ENCODE measurements around the gene POLG2.
A peak's percentile ranks its signal among the peaks of the same experiment; 100 is the strongest.
"Not testable (repeated sequence)": the region's sequence is repeated elsewhere in the genome, so short reads cannot be mapped to it uniquely, and the experiment has no call there.

The POLG2 gene

GRCh38 chr17:64506576-64507412, 9.9 kb upstream of the POLG2 start, which contains the start of gene CEP95:
Gene CEP95, plus strand, starts transcription at chr17:64506977. Its CDS starts 121 bp downstream, at chr17:64507098.
- peak; percentile 97 for DNase-seq (ENCODE audit: low read depth)
- H3K4me3 ChIP-seq (ENCODE audit: low read depth, low read length): peak within 1 kb of the TSS; percentile 99

GRCh38 chr17:64506201-64506575, 9.3 kb upstream of the POLG2 start, which contains the start of gene DDX5:
Gene DDX5, minus strand, starts transcription at chr17:64506289. Its CDS starts 170 bp downstream, at chr17:64506119.
- peak; percentile 87 for DNase-seq (ENCODE audit: low read depth)
- peak within 1 kb of the TSS; percentile 99 for H3K4me3 ChIP-seq (ENCODE audit: low read depth, low read length)

GRCh38 chr17:64505340-64506200, 8.7 kb upstream of the POLG2 start:
- peak overlapping the region; percentile 99 for H3K4me3 ChIP-seq (ENCODE audit: low read depth, low read length)
- peak; percentile 69 for DNase-seq (ENCODE audit: low read depth)

DNA sequence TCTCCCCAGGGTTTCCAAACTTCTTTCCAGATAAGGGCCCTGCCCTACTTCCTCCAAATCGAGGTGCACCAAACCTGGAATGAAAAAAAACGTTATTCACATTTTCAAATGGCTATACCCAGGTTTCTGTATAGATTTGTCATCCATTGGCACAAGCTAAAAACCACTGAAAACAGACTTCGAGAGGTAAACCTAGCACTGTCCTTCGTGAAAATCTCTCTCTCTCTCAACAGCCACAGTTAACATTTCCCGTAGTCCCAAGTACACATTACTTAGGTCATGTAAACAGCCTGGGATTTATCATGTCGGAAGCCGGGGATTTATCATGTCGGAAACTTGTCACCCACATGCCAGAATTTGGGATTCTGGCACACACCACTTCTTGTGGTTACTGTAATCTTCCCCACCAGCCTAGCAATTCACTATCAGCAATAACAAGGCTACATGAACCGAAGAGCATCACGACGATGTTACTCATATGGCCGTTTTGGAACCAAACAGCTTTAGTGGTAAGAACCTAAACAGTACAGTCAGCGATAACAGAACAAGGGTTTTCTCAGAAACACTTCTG, 8.0 kb upstream of the POLG2 start:
- no peak for DNase-seq (ENCODE audit: low read depth)

DNA sequence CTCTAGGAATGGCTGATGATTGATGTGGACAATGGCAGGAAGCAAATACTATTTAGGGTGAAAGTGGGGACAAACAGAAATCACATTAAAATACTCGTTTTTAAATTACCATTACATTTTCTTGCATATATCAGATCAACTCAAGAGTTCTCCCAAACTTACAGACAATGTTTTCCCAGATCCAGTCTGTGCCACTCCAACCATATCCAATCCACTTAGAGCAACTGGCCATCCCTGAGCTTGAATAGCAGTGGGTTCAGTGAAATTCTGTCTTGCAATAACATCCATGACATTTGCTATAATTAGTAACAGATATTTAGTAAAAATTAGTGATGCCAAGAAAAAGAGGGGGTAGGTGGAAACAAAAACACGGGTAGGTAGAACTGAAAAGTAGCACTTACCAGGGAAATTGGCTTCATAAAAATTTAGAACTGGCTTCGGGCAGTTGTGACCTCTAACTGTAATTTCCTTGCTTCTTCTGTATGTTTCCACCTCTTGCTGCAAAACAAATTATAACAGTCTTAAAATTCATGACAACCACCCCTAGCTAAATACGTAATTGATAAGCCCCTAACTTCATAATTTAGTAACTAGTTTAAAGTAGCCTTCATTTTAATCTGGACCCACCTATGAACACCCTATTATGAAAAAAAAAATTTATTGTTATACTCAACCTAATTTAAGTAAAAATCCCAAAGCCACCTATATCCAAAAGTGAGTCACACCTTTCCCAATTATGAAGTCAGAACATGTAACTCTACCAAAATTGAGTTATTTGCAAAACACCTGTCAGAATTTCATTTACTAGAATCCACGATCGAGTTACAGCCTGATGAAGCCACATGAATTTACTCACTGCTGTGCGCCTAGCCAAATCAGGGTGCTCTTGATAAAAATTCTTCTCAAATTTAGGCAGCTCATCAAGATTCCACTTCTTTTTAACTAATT, 7.2 kb upstream of the POLG2 start:
- peak overlapping the region; percentile 99 for H3K4me3 ChIP-seq (ENCODE audit: low read depth, low read length)
- no peak for DNase-seq (ENCODE audit: low read depth)

More for the DNA sequence above, 8.0 kb upstream of the POLG2 start:
- H3K4me3 ChIP-seq (ENCODE audit: low read depth, low read length): peak overlapping the region; percentile 99

GRCh38 chr17:64503341-64503740, 6.5 kb upstream of the POLG2 start:
- DNase-seq (ENCODE audit: low read depth): no peak
- H3K4me3 ChIP-seq (ENCODE audit: low read depth, low read length): no peak overlapping the region

- H3K4me3 ChIP-seq (ENCODE audit: low read depth, low read length): no peak overlapping the region
- DNase-seq (ENCODE audit: low read depth): no peak
These were observed 6.0 kb upstream of the POLG2 start for GRCh38 chr17:64502809-64503208.

GRCh38 chr17:64502021-64502420, 5.2 kb upstream of the POLG2 start:
- no peak for DNase-seq (ENCODE audit: low read depth)
- H3K4me3 ChIP-seq (ENCODE audit: low read depth, low read length): no peak overlapping the region

DNA sequence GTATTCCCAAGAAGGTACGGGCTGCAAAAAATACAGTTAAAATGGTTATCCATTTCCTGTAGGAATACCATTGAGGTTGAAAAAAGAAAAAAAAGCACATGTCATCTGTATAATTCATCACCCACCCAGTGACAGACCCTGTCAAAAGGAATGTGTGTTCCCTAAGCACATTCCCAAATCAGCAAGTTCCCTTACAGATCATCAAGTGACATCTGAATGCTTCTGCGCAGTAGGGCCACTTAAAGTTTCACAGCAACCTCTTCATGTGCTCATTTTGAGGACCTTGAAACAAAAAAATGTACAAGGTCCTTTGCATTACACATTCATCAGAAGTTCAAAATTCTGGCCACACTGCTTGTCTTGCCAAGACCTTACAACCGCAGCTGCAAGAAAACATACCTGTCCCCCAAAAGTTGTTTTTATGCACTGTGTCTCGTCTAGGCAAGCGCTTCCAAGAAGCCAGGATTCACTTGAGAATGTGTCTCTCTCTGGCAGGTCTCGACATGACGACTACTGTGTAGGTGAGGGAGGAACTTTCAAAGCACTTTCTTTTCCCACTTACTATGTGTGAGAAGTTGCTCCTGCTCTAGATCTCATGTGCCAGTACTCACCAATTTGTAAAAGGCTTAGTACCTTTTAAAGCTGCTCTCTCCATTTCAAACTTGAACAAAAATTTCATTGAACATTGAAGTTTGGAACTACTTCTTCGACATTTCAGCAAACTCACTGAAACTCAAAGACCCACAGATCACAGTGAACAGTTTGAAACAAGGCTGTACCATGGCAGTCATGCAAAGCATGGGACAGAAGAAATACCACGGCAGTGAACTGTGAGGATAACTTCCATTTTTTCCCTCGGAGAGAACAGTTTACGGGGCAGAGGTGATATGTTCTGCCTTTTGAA, 4.3 kb upstream of the POLG2 start:
- no peak for DNase-seq (ENCODE audit: low read depth)
- no peak overlapping the region for H3K4me3 ChIP-seq (ENCODE audit: low read depth, low read length)

DNA sequence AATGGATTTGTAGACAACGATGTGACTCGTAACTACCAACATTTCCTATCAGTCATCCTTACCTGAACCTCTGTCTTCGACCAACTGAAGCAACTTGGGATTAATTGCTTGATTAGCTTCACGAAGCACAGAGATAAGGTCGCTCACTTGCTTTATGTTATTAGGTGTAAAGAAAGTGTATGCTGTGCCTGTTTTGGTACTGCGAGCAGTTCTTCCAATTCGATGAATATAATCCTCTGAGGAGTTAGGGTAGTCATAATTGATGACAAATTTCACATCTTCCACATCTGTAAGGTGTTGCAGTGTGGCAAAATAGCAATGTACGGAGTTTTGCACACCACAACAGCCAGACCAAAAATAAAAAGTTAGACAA, 3.6 kb upstream of the POLG2 start:
- no peak for DNase-seq (ENCODE audit: low read depth)

DNA sequence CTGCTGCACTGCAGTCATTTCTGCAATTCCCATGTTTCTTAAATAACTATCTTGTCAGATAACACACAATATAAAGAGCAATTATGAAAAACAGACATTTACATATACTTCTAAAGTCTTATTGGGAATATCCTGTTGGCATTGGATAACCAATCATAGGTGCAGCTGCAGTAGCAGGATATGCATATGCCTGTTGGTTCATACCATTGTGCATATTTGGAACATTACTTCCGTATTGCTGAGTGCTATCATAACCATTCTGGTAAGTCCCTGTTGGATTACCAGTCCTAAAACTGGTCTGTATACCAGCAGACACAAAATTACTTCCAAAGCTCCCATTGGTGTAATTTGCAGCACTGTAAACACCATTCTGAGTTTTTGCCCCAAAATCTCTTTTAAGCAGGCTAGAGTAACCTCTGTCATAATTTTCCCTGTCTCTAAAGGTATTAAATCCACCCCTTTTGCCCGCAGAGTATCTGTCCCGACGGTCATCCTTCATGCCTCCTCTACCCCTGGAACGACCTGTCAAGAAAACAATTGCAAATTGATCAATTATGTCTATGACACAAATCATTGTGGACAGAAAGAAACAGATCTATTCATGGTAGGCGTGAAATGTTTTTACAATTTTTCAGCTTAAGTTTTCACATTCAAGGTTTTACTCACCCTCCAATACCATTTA, 3.1 kb upstream of the POLG2 start:
- H3K4me3 ChIP-seq (ENCODE audit: low read depth, low read length): no peak overlapping the region
- no peak for DNase-seq (ENCODE audit: low read depth)

More for the DNA sequence above, 3.6 kb upstream of the POLG2 start:
- no peak overlapping the region for H3K4me3 ChIP-seq (ENCODE audit: low read depth, low read length)

DNA sequence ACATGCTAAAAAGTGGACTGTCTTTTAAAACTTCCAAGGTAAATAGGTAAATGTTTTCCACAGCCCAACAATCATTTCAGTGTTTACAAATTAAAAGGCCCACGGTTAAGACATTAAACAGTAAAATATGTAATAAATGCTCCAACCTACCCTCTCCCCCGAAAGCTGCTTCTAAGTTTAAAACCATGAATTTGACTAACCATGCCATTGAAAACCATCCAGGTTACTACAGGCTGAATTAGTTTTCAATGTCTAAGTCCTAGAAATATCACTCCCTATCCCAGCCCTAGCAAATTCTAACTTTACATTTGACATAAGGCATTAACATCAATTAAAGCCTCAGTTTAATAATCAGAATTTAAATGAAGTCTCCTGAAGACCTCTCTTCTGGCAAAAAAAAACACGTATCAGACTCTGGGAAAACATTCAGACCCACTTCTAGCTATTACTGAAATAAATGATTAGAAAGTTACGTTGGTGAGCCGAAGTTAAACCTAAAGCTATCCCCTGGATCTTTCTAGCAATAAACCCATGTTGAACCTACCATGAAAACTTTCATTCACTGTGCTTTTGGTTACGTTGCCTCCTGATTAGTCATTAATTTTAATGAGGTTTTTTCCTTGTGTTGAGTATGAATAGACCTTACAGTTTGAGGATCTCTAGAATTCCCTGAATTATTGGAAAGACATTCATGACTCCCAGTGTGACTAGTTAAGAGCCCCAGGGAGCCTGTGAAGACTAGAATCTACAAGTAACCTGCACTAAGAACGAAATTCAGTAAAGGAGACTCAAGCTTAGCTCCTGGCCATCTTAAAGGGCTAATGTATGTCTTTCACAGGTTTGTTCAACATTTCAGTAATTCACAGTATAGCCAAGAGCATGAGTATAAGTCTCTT, 1.7 kb upstream of the POLG2 start:
- no peak overlapping the region for H3K4me3 ChIP-seq (ENCODE audit: low read depth, low read length)
- no peak for DNase-seq (ENCODE audit: low read depth)

- no peak for DNase-seq (ENCODE audit: low read depth)
- peak overlapping the region; percentile 76 for H3K4me3 ChIP-seq (ENCODE audit: low read depth, low read length)
These were observed 746 bp upstream of the POLG2 start for GRCh38 chr17:64497565-64498035.

DNA sequence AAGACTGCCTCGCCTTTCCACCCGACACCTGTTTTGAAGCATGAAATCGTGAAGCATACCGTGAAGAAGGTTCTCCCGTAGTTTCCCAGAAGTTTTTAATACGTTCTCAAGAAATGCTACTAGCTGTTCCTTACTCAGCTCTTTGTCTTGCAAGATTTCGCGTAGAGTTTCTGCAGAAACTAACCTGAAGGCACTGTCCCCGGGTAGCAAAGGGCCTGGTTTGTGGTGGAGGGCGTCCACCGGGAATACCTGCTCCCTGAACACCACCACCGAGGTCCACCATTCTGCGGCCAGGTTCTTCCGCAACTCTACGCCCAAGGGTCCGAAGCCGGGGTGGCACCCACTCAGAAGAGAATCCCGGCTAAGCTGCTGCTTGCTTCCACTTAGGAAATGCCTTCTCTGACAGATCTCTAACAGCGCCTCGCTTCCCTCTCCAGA, 487 bp downstream of the POLG2 start:
- DNase-seq (ENCODE audit: low read depth): no peak
- H3K4me3 ChIP-seq (ENCODE audit: low read depth, low read length): peak overlapping the region; percentile 76

GRCh38 chr17:64495300-64495699, 1.6 kb downstream of the POLG2 start:
- H3K4me3 ChIP-seq (ENCODE audit: low read depth, low read length); DNase-seq (ENCODE audit: low read depth): not testable (repeated sequence)

DNA sequence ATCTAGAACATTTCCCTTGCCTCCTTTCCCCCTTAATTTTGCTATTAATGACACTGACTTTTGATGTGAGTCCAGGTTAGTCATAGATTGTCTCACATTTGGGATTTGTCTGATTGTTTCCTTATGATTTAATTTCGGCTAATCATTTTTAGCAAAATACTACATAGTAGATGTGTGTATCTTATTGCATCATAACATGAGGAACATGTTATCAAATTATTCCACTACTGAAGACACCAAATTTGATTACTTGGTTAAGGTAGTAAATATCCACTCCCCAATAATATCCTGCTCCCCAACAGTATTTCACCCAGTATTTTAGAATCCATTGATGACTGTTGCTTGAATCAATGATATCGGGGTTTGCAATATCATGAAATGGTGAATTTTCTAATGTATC, 2.7 kb downstream of the POLG2 start:
- H3K4me3 ChIP-seq (ENCODE audit: low read depth, low read length): no peak overlapping the region
- DNase-seq (ENCODE audit: low read depth): no peak
